HG03442 (cell line): ENCODE measurements around the gene MEGF8.

Source experiments
- ATAC-seq: cut with Tn5 transposase; IDR thresholded peaks from one replicate; pipeline ENCODE4 v1.9.1; 2021; ENCODE audit warnings: mild to moderate bottlenecking, moderate library complexity; ENCODE audit not compliant: unreplicated experiment

Gene MEGF8

GRCh38 chr19:42409477-42409876 lies 84.0 kb downstream of the MEGF8 start:
- ATAC-seq, result no peak

- ATAC-seq, result no peak
These were observed 84.9 kb downstream of the MEGF8 start for GRCh38 chr19:42410371-42410770.

GRCh38 chr19:42411581-42412178 lies 86.2 kb downstream of the MEGF8 start:
- ATAC-seq, result no peak

GRCh38 chr19:42412227-42412626 lies 86.8 kb downstream of the MEGF8 start:
- no peak for ATAC-seq

GRCh38 chr19:42412661-42413076 lies 87.2 kb downstream of the MEGF8 start:
- ATAC-seq, result no peak

GRCh38 chr19:42419309-42419708 lies 93.9 kb downstream of the MEGF8 start:
- ATAC-seq, result no peak

- no peak for ATAC-seq
These were observed 94.7 kb downstream of the MEGF8 start for GRCh38 chr19:42420055-42420544.

GRCh38 chr19:42421101-42421500 lies 95.7 kb downstream of the MEGF8 start:
- ATAC-seq, result no peak

- ATAC-seq, result no peak
These were observed 96.2 kb downstream of the MEGF8 start for GRCh38 chr19:42421591-42422031.

GRCh38 chr19:42422092-42422900 lies 96.9 kb downstream of the MEGF8 start:
- ATAC-seq, result no peak

- peak; percentile 16 for ATAC-seq
These were observed 97.5 kb downstream of the MEGF8 start for GRCh38 chr19:42422901-42423461.

GRCh38 chr19:42423462-42424344 lies 98.3 kb downstream of the MEGF8 start:
- peak; percentile 81 for ATAC-seq

GRCh38 chr19:42424345-42424707 lies 98.9 kb downstream of the MEGF8 start:
- no peak for ATAC-seq

GRCh38 chr19:42424712-42425131 lies 99.3 kb downstream of the MEGF8 start:
- ATAC-seq, result no peak

GRCh38 chr19:42426643-42427042 lies 101.2 kb downstream of the MEGF8 start:
- no peak for ATAC-seq

GRCh38 chr19:42427313-42427712 lies 101.9 kb downstream of the MEGF8 start, which contains the start of gene LIPE:
Gene LIPE (minus strand): TSS chr19:42427388. CDS start chr19:42427149, 239 bp downstream.
- ATAC-seq, result no peak
